Mucosa of rectum (tissue), 2 donors: ENCODE results near the gene ZFHX3.

Experiments used
- H3K27ac ChIP-seq, 2 donors: one replicate each; pipeline ENCODE4 v1.7.0; 2013; ENCODE audit warnings: inconsistent platforms in 2 of 2, low read depth in 2 of 2, low read length in 2 of 2
- H3K27me3 ChIP-seq, 2 donors: one replicate each; pipeline ENCODE4 v1.7.0; 2013; ENCODE audit warnings: low read length in 2 of 2; ENCODE audit not compliant: control insufficient read depth in 2 of 2, insufficient read depth in 2 of 2
- H3K36me3 ChIP-seq, 2 donors: one replicate each; pipeline ENCODE4 v1.7.0; 2013; ENCODE audit warnings: low read length in 2 of 2; ENCODE audit not compliant: control insufficient read depth in 2 of 2, insufficient read depth in 2 of 2
- H3K4me1 ChIP-seq, 2 donors: one replicate each; pipeline ENCODE4 v1.7.0; 2013; ENCODE audit warnings: low read length in 2 of 2, mild to moderate bottlenecking in 1 of 2; ENCODE audit not compliant: control insufficient read depth in 2 of 2, insufficient read depth in 2 of 2
- H3K4me3 ChIP-seq, 2 donors: one replicate each; pipeline ENCODE4 v1.7.0; 2013; ENCODE audit warnings: low read length in 2 of 2
- H3K9ac ChIP-seq, 2 donors: one replicate each; pipeline ENCODE4 v1.7.0; 2013; ENCODE audit warnings: low read length in 2 of 2, low read depth in 1 of 2, mild to moderate bottlenecking in 1 of 2
- H3K9me3 ChIP-seq, 2 donors: one replicate each; pipeline ENCODE4 v1.7.0; 2013; ENCODE audit warnings: low read length in 2 of 2; ENCODE audit not compliant: control insufficient read depth in 2 of 2
- donor health status: healthy.
- donor health status: Normal muscosa, but diverticular disease.

Gene ZFHX3

GRCh38 chr16:72769876-72770275 is 278.1 kb downstream of the ZFHX3 start:
- Histone ChIP-seq H3K27me3 (no peaks in the 10 kb centered on the region), H3K27ac (no peak overlapping the region), H3K4me3 (no peak overlapping the region), H3K9me3 (no peaks in the 10 kb centered on the region), H3K36me3 (no peaks in the 10 kb centered on the region), H3K9ac (no peak overlapping the region), H3K4me1 (no peaks in the 10 kb centered on the region)

- no peak overlapping the region for H3K9ac ChIP-seq
- no peak overlapping the region for H3K4me3 ChIP-seq
- no peaks in the 10 kb centered on the region for H3K27me3 ChIP-seq
- H3K4me1 ChIP-seq = no peaks in the 10 kb centered on the region
- no peaks in the 10 kb centered on the region for H3K9me3 ChIP-seq
- no peaks in the 10 kb centered on the region for H3K36me3 ChIP-seq
- H3K27ac ChIP-seq = no peak overlapping the region
These were observed 279.3 kb downstream of the ZFHX3 start for GRCh38 chr16:72768591-72768990.

GRCh38 chr16:72766506-72766905 is 281.4 kb downstream of the ZFHX3 start:
- Histone ChIP-seq H3K9me3 (no peaks in the 10 kb centered on the region), H3K27me3 (no peaks in the 10 kb centered on the region), H3K36me3 (no peaks in the 10 kb centered on the region)

GRCh38 chr16:72764015-72764654 is 283.8 kb downstream of the ZFHX3 start:
- Histone ChIP-seq H3K9me3 (no peaks in the 10 kb centered on the region), H3K9ac (no peak overlapping the region), H3K4me1 (no peaks in the 10 kb centered on the region), H3K4me3 (no peak overlapping the region), H3K36me3 (no peaks in the 10 kb centered on the region), H3K27ac (no peak overlapping the region), H3K27me3 (no peaks in the 10 kb centered on the region)

More at GRCh38 chr16:72766506-72766905, 281.4 kb downstream of the ZFHX3 start:
- Histone ChIP-seq H3K9ac (no peak overlapping the region), H3K27ac (no peak overlapping the region), H3K4me1 (no peaks in the 10 kb centered on the region), H3K4me3 (no peak overlapping the region)

- H3K4me1 ChIP-seq = no peaks in the 10 kb centered on the region
- no peaks in the 10 kb centered on the region for H3K36me3 ChIP-seq
- H3K4me3 ChIP-seq = no peak overlapping the region
- no peak overlapping the region for H3K9ac ChIP-seq
- no peaks in the 10 kb centered on the region for H3K27me3 ChIP-seq
- peaks cover 0 to 3% of the 10 kb centered on the region in 2 donors for H3K9me3 ChIP-seq
- no peak overlapping the region for H3K27ac ChIP-seq
These were observed 287.3 kb downstream of the ZFHX3 start for GRCh38 chr16:72760581-72760980.

GRCh38 chr16:72753881-72754280 is 294.0 kb downstream of the ZFHX3 start:
- H3K9me3 ChIP-seq = peaks cover 0 to 3% of the 10 kb centered on the region in 2 donors
- H3K9ac ChIP-seq = no peak overlapping the region
- no peaks in the 10 kb centered on the region for H3K27me3 ChIP-seq
- no peak overlapping the region for H3K4me3 ChIP-seq
- no peak overlapping the region for H3K27ac ChIP-seq
- no peaks in the 10 kb centered on the region for H3K36me3 ChIP-seq
- no peaks in the 10 kb centered on the region for H3K4me1 ChIP-seq

- Histone ChIP-seq H3K27me3 (no peaks in the 10 kb centered on the region), H3K4me3 (no peak overlapping the region), H3K4me1 (no peaks in the 10 kb centered on the region), H3K9ac (no peak overlapping the region), H3K9me3 (no peaks in the 10 kb centered on the region), H3K36me3 (no peaks in the 10 kb centered on the region), H3K27ac (no peak overlapping the region)
These were observed 295.8 kb downstream of the ZFHX3 start for GRCh38 chr16:72752004-72752695.

GRCh38 chr16:72751076-72751475 is 296.9 kb downstream of the ZFHX3 start:
- Histone ChIP-seq H3K4me3 (no peak overlapping the region), H3K4me1 (no peaks in the 10 kb centered on the region), H3K9me3 (no peaks in the 10 kb centered on the region), H3K27ac (no peak overlapping the region), H3K9ac (no peak overlapping the region), H3K27me3 (no peaks in the 10 kb centered on the region), H3K36me3 (no peaks in the 10 kb centered on the region)

- H3K4me3 ChIP-seq = no peak overlapping the region
- no peaks in the 10 kb centered on the region for H3K9me3 ChIP-seq
- H3K36me3 ChIP-seq = no peaks in the 10 kb centered on the region
- no peaks in the 10 kb centered on the region for H3K4me1 ChIP-seq
- H3K27me3 ChIP-seq = no peaks in the 10 kb centered on the region
- H3K9ac ChIP-seq = no peak overlapping the region
- H3K27ac ChIP-seq = no peak overlapping the region
These were observed 298.8 kb downstream of the ZFHX3 start for GRCh38 chr16:72749091-72749490.

- Histone ChIP-seq H3K9ac (no peak overlapping the region), H3K36me3 (no peaks in the 10 kb centered on the region), H3K4me1 (no peaks in the 10 kb centered on the region), H3K27ac (no peak overlapping the region), H3K27me3 (no peaks in the 10 kb centered on the region), H3K9me3 (no peaks in the 10 kb centered on the region), H3K4me3 (no peak overlapping the region)
These were observed 303.7 kb downstream of the ZFHX3 start for GRCh38 chr16:72744076-72744793.
